Measurements from ENCODE around the gene SPATA32. TPM values are rescaled to one million over a fixed set of nuclear protein-coding genes. Genes with fewer than 3 reads are reported as not detected.

The SPATA32 gene
- total RNA-seq, 1 donor from 2014 or later, result not detected

GRCh38 chr17:45293413-45294211 is 31.7 kb upstream of the SPATA32 start:
- DNase-seq (ENCODE audit: low spot score), result peak; percentile 82

DNA sequence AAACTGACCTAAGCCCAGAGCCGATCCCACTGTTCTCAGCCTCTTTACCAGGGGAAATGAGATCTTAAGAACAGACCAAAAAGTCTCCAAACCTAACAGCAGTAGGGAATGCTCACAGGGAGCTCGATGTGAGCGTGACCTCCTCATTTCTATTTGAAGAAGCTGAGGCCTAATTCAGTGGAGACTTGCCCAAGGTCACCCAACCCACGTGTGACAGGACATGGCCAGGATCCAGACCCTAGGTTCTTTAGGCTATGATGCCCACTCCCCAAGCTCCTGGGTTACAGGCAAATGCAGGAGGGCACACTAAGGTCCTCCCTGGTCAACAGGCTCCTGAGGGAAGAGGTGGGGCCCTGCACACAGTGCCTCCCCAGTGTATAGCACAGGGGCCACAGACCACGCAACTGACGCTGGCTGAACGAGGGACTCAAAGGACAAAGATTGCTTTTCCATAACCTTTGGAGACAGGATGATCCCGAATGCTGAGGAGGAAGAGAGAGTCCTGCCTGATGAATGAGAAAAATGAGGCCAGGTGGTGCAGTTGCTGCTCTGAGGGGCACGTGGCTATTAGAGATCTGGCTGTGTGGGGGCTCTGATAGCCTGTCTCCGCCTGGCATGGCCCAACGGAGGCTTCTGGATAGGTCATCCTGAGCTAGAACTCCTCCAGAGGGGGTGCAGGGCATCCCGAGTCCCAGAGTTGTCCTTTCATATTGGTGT is 31.0 kb upstream of the SPATA32 start:
- no peak for DNase-seq (ENCODE audit: low spot score)

DNA sequence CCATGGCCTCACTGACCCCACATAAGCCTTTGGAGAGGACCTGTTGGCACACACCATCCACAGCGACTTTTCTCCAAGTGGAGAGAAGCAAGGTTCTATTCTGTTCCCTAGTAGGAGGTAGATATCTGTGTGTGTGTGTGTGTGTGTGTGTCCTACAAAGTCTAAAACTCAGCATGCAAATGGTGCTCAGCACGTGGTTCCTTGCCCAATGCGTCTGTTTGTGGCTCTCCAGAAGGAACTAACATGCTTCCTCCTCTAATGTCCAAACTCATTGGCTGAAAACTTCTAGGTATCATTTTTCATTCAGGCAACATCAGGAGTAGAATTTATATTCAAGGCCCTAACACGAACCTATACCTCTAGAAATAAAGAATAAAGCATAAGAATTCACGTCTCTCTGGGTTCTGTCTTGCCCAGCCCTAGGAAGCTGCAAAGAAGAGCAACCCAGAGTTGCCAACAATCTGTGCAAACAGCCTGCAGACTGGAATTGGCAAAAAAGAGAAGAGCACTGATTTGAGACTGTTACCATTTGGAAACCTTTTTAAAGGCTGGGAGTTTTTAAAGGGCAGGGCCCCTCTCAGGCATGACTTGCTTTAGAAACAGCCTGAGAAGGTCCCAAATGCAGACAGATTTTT is 29.4 kb upstream of the SPATA32 start:
- DNase-seq (ENCODE audit: low spot score), result peak; percentile 58

DNA sequence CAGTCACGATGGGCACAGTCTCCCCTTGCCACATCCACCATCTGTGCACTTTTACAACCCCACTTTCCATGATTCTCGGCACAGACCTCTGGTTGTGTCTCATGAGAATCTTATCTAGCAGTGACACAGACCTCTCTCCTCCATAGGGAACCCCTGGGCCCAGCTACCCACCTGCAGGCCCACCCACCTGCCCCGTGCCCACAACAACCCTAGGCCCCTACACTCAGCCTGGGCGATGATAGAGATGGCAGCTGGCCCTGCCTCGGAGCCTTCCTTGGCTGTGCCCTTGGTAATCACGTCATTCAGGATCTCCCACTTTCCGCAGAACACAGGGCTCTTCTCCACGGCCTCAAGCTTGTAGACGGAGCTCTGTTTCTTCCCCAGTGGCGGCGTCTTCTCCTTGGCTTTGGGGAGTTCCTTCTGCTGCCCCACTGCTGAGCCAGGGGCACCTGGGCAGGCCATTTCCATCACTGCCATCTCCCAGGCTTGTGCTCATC is 28.4 kb upstream of the SPATA32 start:
- no peak for DNase-seq (ENCODE audit: low spot score)

GRCh38 chr17:45289301-45290268 is 27.7 kb upstream of the SPATA32 start:
- DNase-seq (ENCODE audit: low spot score), result no peak

GRCh38 chr17:45288825-45289224 is 26.9 kb upstream of the SPATA32 start:
- DNase-seq (ENCODE audit: low spot score), result no peak

DNA sequence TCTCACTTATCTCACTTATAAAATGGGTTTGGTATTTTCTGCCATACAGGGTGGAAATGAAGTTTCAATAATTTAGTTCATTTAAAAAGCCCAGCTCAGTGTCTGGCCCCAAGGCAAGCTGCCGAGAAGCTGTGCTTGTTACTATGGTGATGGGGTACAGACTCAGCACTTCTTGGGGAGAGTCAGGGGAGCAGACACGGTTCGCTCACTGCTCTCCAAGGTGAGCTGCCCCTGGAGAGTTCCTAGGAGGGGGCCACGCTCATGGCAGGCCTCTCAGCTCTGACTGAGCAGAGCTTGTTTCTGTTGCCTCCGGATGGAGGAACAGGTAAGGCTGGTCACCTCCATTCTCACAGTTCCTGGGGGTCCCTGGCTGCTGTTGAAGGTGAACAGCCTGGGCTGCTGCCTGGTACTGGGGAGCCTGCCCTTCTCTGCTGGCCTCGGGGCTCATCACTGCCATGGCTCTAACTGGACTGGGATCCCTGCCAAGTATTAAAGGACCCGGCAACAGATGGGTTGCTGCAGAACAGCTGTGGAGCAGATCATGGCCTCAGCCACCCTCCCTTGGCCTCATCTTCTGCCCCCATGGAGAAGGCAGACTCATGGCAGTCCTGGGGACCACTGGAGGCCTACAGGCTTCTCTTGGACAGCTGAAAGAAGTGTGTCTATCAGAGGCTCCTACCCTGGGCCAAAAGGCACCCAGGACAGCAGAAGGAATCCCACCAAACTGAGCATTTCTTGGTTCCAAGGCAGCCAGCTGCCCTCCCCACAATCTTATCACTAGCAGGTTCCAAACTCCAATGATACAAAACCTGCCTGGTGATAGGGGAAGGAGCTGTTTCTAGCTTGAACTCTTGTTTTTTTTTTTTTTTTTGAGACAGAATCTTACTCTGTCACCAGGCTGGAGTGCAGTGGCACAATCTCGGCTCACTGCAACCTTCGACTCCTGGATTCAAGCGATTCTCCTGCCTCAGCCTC is 25.9 kb upstream of the SPATA32 start:
- DNase-seq (ENCODE audit: low spot score), result no peak

- no peak for DNase-seq (ENCODE audit: low spot score)
These were observed 24.4 kb upstream of the SPATA32 start for GRCh38 chr17:45286286-45286685.

DNA sequence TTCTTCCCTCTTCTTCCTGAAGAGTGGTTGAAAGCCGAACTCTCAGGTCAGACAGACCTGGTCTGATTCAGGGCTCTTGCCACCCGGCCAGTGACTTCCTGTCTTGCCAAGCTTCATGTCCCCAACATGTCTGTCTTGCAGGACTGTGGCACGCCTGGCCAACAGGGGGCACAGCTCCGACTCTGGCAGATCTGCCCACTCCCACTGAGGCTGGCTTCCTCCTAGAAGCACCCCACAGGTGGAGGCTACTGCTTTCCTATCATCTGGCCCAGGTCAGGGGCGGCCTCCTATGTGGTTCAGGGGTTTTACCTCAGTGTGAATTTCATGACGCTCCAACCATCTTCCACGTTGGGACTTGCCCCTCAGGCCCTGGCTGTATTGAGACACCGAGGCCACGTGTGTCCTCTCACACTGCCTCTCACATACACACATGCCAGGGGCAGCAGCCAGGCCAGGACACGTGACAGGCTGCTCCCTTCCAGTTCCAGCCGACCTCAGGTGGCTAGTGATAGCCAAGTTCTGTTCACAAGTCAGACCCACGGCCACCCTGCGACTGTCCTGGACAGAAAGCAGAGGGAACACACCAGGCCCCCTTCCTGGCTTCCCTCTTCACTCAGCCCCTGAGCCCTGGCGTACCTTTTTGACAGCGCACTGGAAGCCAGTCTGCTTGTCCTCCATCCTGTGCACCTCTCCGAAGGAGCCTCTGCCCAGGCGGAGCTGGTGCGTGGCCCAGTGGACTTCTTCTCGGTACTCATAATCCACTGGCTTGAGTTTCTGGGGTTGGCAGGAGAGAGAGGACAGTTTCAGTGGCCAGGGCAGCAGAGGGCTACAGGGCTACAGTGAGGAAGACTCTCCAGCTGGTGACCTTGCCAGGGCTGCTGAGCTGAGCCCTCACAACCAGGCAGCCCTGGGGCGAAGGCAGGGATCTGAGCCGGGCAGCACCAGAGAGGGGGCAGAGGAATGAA is 22.6 kb upstream of the SPATA32 start:
- no peak for DNase-seq (ENCODE audit: low spot score)

- DNase-seq (ENCODE audit: low spot score), result no peak
These were observed 21.8 kb upstream of the SPATA32 start for GRCh38 chr17:45283711-45284110.

GRCh38 chr17:45282683-45283644 is 21.1 kb upstream of the SPATA32 start:
- no peak for DNase-seq (ENCODE audit: low spot score)

DNA sequence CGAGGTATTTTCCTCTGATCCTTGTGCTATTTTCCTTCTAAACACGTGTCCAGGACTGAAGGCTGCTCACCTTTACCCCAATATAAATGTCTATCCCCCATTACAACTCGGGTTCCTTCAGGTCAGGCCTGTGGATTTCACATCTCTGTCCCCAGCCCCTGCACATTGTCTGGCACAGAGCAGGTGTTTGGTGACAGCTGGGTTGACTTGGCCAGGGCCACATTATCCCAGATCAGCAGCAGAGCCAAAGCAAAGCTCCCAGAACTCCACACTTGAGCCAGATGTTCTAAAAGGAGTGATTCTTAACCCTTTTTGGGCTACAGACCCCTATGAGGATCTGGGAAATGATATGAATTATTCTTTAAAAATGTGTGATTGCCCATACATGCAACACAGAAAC is 18.0 kb upstream of the SPATA32 start:
- no peak for DNase-seq (ENCODE audit: low spot score)

- DNase-seq (ENCODE audit: low spot score), result no peak
These were observed 16.1 kb upstream of the SPATA32 start for GRCh38 chr17:45277992-45278391.

DNA sequence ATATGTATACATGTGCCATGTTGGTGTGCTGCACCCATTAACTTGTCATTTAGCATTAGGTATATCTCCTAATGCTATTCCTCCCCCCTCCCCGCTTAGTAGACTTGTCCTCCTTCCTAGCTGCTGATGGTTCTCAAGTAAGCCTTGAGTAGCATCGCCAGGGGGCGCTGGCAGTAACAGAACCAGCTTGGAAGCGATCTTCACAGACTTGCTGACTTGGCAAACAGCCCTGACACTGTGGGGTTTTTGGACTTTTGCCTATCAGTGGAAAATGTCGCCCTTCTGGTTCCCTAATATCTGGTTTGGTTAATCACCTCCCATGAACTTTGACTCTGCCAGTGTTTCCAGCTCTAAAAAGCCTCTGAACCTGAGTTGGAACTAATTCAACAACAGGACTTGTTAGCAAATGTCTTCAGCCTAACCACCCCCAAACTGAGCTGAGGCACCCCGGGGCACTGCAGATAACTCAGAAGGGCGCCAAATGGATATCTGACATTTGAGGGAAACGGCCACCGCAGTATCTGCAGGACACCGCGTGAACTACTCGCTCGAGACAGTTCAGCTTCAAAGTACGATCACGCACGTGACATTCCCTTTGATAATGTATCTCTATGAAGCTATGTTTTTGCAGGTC is 15.4 kb upstream of the SPATA32 start:
- peak; percentile 95 for DNase-seq (ENCODE audit: low spot score)

GRCh38 chr17:45276031-45276430 is 14.1 kb upstream of the SPATA32 start:
- no peak for DNase-seq (ENCODE audit: low spot score)

GRCh38 chr17:45274033-45274432 is 12.1 kb upstream of the SPATA32 start:
- DNase-seq (ENCODE audit: low spot score), result no peak

DNA sequence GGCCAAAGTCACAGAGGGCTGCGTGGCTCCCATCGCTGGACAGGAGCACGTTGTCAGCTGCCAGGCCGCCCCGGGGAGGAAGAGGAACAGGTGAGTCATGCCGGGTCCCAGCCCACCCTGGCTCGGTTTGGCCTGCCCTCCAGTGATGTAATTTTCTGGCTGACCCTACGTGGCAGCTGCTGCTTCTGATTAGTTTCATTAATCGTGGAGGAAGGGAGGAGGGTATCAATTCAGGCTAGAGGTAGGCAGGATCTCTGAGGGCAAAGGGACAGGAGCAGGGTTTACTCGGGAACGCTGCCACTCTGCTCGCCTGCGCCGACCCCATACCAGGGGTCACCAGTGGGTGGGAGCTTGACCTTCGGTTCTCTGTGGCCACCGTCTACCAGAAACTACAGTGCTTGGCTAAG is 11.7 kb upstream of the SPATA32 start:
- no peak for DNase-seq (ENCODE audit: low spot score)
